Measurements from ENCODE around the gene ACTR8. TPM values are rescaled to one million over a fixed set of nuclear protein-coding genes. Genes with fewer than 3 reads are reported as not detected.

ACTR8 gene
- total and polyA plus RNA-seq, 2 of the 13 experiments (the other 11 are each of a cell fraction or from before 2014, with no cell fraction given), result 15.5 to 29.0 TPM

DNA sequence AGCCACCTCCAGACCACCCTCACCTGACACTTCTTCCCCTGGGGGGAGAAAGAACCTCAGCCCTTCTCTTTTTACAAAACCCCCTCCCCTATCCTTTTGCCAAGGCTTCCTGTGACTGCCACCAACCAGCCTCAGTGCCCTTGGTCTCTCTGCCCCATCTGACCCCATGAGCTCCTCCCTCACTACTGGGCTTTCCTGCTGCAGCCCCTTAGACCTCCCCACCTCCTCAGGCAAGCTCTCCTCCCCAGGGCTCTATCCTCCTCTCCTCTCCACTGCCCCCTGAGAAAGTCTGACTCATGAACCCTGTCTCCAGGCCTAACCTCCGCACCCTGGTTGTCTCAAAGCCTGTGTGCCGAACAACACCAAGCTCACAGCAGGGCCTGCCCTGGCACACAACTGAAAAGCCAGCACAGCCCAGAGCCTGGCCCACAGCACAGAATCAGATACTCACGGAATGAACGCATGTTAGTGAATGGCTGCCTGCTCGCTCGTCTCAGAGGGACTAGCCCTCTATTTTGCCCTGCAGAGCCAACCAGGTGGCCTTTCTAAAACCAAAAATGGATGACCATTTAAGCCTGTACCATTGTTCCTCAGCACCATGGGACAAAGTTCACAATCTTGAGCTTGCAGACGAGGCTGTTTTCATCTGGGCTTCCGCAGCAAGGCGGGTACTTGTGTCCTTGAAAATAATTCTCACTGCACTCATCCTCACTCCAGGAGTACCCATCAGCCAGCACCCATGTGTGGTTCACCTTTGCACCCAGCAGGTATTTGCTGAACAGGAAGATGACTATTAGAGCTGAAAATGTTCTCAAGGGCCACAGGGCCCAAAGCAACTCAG lies 37.5 kb downstream of the ACTR8 start (continued):
- TF ChIP-seq, protein P1, sequence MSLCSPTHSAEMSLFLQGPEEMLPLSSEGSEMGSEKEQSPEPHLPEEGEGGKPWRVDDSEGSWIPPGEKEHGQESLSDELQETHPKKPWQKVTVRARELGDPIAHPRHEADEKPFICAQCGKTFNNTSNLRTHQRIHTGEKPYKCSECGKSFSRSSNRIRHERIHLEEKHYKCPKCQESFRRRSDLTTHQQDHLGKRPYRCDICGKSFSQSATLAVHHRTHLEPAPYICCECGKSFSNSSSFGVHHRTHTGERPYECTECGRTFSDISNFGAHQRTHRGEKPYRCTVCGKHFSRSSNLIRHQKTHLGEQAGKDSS (CRISPR knock-in tag; IDR thresholded peaks at IDR 0.05; ENCODE audit: borderline replicate concordance, low read depth), result no peak
- TF ChIP-seq MAFK (conservative IDR thresholded peaks at IDR 0.05 in 1 of 2, IDR thresholded peaks at IDR 0.05 in 1 of 2; ENCODE audit: low read length in 2 of 2), result no peak
- no peak for TF ChIP-seq ZNF788 (CRISPR knock-in tag; IDR thresholded peaks at IDR 0.05; ENCODE audit: borderline replicate concordance)
- TF ChIP-seq REL (CRISPR knock-in tag; conservative IDR thresholded peaks at IDR 0.05), result no peak
- no peak for TF ChIP-seq MZF1 (CRISPR knock-in tag; IDR thresholded peaks at IDR 0.05; ENCODE audit: borderline replicate concordance)
- 0 out of 2 replicates have a peak, but pooled peaks have one; percentile 46 for TF ChIP-seq GZF1 (CRISPR knock-in tag; IDR thresholded peaks at IDR 0.05)
- TF ChIP-seq ZBTB38 (CRISPR knock-in tag; IDR thresholded peaks at IDR 0.05), result no peak
- no peak for TF ChIP-seq ZNF83 (CRISPR knock-in tag; IDR thresholded peaks at IDR 0.05; ENCODE audit: borderline replicate concordance)
- TF ChIP-seq AKAP8 (CRISPR knock-in tag; IDR thresholded peaks at IDR 0.05), result no peak
- TF ChIP-seq ZNF430 (CRISPR knock-in tag; IDR thresholded peaks at IDR 0.05), result peak; percentile 72; the same call in 1 of the 2 replicates
- no peak for TF ChIP-seq SNRNP70 (IDR thresholded peaks at IDR 0.05; ENCODE audit: low read depth, low read length)
- TF ChIP-seq, protein P2, sequence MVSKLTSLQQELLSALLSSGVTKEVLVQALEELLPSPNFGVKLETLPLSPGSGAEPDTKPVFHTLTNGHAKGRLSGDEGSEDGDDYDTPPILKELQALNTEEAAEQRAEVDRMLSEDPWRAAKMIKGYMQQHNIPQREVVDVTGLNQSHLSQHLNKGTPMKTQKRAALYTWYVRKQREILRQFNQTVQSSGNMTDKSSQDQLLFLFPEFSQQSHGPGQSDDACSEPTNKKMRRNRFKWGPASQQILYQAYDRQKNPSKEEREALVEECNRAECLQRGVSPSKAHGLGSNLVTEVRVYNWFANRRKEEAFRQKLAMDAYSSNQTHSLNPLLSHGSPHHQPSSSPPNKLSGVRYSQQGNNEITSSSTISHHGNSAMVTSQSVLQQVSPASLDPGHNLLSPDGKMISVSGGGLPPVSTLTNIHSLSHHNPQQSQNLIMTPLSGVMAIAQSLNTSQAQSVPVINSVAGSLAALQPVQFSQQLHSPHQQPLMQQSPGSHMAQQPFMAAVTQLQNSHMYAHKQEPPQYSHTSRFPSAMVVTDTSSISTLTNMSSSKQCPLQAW (CRISPR knock-in tag; IDR thresholded peaks at IDR 0.05), result no peak
- TF ChIP-seq, protein P3, sequence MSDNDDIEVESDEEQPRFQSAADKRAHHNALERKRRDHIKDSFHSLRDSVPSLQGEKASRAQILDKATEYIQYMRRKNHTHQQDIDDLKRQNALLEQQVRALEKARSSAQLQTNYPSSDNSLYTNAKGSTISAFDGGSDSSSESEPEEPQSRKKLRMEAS (IDR thresholded peaks at IDR 0.05), result peak; percentile 53
- no peak for TF ChIP-seq NONO (IDR thresholded peaks at IDR 0.05)
- no peak; the same call in none of the 2 replicates for TF ChIP-seq NONO (CRISPR knock-in tag; conservative IDR thresholded peaks at IDR 0.05)
- no peak; the same call in 1 of the 2 replicates for TF ChIP-seq ZMYM4 (CRISPR knock-in tag; IDR thresholded peaks at IDR 0.05)
- TF ChIP-seq TCF7 (IDR thresholded peaks at IDR 0.05; ENCODE audit: low read depth), result no peak
- no peak for TF ChIP-seq KAT2B (IDR thresholded peaks at IDR 0.05; ENCODE audit: borderline replicate concordance, low read depth, low read length)
- TF ChIP-seq SALL2 (CRISPR knock-in tag; IDR thresholded peaks at IDR 0.05), result no peak
- no peak for TF ChIP-seq ZNF572 (CRISPR knock-in tag; IDR thresholded peaks at IDR 0.05)
- no peak for TF ChIP-seq ZNF747 (CRISPR knock-in tag; IDR thresholded peaks at IDR 0.05; ENCODE audit: borderline replicate concordance)
- TF ChIP-seq THYN1 (CRISPR knock-in tag; IDR thresholded peaks at IDR 0.05; ENCODE audit: borderline replicate concordance, low read depth), result no peak
- TF ChIP-seq ZNF354B (CRISPR knock-in tag; IDR thresholded peaks at IDR 0.05), result no peak
- TF ChIP-seq ARNTL (CRISPR knock-in tag; IDR thresholded peaks at IDR 0.05), result no peak
- TF ChIP-seq, protein P4, sequence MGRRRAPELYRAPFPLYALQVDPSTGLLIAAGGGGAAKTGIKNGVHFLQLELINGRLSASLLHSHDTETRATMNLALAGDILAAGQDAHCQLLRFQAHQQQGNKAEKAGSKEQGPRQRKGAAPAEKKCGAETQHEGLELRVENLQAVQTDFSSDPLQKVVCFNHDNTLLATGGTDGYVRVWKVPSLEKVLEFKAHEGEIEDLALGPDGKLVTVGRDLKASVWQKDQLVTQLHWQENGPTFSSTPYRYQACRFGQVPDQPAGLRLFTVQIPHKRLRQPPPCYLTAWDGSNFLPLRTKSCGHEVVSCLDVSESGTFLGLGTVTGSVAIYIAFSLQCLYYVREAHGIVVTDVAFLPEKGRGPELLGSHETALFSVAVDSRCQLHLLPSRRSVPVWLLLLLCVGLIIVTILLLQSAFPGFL (CRISPR knock-in tag; IDR thresholded peaks at IDR 0.05), result no peak
- TF ChIP-seq, protein P5, sequence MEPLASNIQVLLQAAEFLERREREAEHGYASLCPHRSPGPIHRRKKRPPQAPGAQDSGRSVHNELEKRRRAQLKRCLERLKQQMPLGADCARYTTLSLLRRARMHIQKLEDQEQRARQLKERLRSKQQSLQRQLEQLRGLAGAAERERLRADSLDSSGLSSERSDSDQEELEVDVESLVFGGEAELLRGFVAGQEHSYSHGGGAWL (CRISPR knock-in tag; IDR thresholded peaks at IDR 0.05), result 0 out of 2 replicates have a peak, but pooled peaks have one; percentile 24
- TF ChIP-seq RFX3 (CRISPR knock-in tag; IDR thresholded peaks at IDR 0.05), result no peak

Data from HepG2 (cell line).